ENCODE results near the gene EZR.
A peak's percentile ranks its signal among the peaks of the same experiment; 100 is the strongest.

The EZR gene

DNA sequence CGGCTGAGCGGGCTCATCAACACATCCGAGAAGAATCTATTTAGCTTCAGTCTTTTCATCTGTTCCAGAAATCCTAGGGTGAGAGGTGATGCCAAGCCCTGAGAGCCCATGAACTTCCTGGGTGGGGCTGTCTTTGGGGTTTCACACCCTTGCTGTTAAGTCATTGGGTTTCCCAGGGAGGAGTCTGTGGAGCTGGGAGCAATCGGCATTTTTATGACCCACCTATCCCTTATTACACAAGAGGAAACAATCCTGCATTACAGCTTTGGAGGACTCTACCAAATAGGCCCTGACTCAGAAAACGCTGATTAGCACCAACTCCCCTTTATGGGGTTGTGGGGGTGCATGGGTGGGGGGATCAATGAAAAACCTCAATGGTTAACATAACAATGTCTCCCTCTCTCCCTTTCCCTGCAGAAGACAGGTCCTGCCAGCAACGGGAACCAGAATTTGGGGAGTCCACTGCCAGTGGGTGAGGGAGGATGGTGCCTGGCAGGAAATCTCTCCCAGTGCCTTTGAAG is 46.3 kb downstream of the EZR start:
- DNase-seq: no peak

DNA sequence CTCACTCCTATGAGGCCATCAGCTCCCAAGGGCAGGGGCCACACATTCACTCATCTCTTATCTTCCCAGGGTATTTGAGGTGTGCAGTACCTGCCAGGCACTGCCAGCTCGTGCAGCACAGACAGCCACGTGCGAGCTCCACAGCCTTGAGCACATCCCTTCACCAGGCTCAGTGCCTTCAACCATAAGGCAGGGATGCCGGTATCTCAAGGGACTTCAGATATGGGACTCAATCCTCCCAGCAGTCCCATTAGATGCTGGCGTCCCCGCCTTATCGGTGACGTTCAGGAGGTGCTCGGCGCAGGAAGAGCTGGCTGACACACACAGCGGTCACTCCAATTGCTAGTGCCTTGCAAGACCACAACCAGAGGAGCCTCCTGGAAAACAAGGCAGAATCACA is 47.0 kb downstream of the EZR start:
- no peak for DNase-seq

DNA sequence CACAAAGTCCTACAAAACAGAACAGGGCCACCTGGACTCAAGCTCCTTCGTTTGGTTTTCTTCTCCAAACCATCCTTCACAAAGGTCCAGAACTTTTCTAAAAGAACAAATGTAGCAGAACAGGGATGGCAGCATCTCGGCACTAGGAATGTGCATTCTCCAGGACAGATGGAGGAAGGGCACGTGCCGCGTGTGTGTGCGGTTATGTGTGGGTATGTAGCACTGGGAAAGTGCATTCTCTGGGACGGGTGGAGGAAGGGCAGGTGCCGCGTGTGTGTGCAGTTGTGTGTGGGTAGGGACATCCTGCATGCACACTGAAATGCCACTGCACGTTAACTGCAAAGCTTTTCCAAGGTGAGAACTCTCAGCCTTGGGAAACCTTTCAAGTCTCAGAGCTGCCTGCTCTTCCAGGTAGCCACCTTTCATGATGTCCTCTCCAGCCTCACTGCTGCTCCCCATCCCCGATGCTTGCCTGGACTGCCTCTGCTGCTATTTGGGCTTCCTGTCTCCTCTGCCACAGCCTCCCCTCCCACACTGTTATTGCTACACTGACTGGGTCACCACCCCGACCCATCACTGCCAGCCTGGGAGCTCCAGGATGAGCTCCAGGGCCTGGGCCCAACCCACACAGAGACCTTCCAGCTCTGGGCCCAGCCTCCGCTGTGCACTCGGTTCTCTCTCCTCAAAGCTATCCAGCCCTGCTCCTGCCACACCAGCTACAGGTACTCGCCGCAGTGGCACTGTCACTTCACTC is 47.6 kb downstream of the EZR start:
- no peak for DNase-seq

DNA sequence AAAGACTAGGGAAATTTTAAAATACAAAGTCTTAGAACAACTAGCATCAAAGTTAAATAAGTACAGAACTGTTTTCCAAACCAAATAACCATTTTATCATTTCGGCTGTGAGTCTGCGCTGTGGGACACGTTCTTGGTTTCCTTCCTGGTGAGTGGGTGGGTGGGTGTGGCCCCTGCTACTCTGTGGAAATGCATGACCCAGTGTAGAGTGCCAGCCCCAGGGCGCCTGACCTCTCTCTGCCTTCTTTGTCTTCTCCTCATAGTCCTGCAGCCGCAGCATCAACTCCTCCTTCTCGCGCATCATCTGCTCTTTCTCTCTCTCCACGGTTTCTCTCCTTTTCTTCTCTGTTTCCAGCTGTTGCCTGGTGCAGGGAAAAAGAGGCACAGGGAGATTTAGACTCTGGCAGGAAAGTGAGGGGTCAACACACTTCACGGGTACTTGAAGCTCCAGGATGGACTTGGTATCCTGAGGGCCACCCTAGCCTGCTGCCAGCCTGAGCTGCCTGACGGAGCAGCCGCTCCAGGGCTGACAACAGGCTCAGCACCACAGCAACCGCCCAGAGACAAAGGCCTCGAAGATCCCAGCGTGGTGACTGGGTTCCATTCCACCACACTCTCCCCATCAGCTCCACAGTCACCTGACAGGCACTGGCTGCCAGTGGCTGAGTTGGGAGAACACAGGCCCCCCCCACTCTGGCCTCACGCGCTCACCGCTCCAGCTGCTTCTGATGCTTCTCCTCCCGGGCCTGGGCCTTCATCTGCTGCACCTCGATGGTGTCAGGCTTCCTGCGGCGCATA is 48.4 kb downstream of the EZR start:
- no peak for DNase-seq

DNA sequence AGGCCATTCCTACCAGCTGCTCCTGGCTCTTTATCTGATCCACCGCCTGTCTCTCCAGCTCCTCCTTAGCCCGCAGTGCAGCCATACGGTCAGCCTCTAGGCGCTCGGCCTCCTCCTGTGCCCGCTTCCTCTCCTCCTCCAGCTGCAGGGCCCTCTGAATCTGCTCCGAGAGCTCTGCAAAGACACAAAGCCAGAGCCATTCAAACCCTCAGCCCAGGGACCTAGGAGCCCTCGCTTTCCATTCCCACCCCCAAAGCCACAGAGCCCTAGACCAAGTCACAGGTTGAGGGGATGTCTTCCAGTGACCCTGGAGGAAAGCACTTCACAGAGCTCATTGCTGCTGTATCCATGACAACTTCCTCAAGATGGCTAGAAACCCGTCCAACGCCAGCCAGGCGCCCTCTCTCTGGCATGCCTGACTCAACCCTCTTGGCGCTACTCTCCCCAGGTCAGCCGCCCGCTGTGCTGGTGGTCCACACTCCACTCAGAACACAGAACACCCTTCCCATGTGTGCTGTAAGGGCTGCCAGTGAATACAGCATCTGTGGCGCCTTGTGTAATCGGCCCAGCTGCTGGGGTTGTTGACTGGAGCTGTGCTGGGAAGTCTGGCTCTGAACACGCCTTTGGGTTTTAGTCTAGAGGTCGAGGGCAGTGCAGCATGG is 49.3 kb downstream of the EZR start:
- peak; percentile 86 for DNase-seq

DNA sequence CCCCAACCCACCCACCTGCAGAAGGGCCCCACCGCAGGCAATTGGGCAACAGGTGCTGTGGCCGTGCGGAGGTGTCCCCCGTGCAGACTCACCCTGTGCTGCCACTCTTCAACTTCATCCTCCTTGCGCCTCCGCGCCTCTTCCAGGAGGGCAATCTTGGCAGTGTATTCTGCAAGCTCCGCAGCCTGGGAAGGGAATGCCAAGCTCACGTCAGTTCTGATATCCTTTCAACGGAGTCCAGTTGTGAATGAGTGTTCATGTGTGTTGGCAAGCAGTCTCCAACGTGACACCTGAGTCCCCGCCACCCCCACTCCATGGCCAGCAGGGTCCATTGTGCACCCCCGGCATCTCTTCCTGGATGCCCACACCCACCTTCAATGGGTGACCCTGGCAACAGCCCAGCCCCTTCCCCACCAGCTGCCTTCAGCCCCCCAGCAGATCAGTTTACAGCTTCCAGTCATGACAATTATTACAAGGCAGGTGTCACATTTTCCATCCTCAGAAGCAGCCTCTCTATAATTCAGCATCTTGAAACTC is 49.9 kb downstream of the EZR start:
- peak; percentile 36 for DNase-seq

DNA sequence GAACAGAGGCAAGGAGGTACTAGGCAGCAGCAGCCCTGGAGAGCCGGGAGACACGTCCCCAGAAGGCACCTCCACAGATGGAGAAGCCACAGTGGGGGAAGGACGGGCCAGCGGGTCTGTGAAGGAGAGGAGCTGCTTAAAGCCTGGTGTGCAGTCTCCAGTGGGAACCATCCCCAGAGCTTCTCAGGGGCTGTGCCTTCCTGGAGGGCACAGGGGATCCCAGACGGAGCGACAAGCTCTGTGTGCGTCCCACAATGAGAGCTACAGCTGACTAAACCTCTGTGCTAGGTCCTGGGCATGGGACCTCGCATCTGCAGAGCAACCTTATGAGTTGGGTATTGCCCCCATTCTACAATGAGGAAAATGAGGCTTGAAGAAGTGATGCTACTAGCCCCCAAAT is 50.7 kb downstream of the EZR start:
- DNase-seq: no peak

DNA sequence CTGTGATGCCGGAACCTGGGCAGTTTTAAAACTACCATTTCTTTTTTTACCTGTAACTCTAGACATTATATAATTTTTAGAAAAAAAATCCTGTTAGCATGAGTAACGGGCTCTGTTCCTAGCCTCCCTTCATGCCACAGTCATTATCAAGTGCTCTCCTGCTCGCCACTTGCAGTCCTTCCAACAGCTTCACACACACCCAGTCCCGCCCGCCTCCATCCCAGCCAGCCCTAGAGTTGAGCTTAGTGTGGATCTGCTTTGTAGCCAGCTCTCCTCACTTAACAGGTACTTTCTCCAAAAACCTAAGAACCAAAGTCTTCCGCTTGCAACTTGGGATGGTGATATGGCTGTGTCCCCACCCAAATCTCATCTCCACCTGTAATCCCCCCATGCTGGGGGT is 51.5 kb downstream of the EZR start:
- no peak for DNase-seq

DNA sequence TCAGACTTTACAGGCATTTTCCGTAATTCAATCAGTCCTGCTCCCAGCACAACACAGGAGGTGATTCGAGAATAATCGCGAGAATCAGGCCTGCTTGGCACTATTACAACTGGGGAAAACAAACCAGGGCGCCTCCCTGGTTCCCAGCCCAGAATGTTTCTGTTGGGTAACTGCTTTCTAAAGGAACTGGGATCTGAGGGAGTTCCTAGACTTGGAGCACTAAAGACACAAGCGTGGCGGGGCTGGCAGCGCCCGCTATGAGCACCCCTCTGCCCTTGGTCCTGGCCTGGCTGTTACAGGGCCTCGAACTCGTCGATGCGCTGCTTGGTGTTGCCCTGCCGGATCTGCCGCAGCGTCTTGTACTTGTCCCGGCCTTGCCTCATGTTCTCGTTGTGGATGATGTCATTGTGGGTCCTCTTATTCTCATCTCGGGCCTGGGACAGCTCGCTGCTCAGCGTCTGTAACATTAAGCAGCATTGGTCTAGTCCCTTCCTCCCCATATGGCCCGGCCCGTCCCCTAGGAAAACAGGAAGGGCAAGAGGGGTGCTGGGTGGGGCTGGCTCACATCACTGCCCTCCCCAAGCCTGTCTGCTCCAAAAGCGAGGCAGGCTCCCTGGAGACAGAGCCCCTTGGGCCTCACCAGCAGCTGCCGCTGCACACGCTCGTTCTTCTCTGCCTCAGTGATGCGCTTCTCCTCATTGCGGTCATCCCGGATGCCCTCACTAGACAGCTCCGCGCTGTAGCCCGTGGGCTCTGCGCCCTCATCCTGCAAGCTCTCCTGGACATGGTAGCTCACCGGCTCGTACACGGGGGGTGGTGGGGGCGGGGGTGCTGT is 52.3 kb downstream of the EZR start:
- peak; percentile 16 for DNase-seq

DNA sequence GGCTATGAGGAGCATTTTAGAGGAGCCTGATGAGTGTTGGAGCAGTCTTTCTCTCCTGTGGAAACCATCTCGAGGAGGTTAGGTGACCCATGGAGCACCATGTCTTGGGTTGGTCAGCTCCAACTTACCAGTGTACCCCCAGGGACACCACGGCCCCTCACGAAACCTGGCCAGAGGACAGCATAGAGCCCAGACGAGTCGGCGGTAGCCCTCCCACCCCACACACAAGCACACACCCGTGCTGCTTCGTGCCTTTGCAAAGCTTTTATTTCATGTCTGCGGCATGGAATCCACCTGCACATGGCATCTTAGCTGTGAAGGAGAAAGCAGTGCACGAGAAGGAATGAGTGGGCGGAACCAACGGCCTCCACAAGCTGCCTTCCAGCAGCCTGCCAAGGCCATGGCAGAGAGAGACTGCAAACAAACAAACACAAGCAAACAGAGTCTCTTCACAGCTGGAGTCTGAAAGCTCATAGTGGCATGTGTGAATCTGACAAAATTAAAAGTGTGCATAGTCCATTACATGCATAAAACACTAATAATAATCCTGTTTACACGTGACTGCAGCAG is 53.6 kb downstream of the EZR start:
- DNase-seq: peak; percentile 9

DNA sequence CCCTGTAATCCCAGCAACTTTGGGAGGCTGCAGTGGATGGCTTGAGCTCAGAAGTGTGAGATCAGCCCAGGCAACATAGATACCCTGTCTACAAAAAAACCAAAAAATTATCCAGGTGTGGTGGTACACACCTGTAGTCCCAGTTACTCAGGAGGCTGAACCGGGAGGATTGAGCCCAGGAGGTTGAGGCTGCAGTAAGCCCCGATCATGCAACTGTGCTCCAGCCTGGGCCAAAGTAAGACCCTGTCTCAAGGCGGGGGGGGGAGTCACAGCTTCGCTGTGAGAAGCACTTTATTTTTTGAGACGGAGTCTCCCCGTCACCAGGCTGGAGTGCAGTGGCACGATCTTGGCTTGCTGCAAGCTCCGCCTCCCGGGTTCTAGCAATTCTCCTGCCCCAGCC is 54.2 kb downstream of the EZR start:
- no peak for DNase-seq

DNA sequence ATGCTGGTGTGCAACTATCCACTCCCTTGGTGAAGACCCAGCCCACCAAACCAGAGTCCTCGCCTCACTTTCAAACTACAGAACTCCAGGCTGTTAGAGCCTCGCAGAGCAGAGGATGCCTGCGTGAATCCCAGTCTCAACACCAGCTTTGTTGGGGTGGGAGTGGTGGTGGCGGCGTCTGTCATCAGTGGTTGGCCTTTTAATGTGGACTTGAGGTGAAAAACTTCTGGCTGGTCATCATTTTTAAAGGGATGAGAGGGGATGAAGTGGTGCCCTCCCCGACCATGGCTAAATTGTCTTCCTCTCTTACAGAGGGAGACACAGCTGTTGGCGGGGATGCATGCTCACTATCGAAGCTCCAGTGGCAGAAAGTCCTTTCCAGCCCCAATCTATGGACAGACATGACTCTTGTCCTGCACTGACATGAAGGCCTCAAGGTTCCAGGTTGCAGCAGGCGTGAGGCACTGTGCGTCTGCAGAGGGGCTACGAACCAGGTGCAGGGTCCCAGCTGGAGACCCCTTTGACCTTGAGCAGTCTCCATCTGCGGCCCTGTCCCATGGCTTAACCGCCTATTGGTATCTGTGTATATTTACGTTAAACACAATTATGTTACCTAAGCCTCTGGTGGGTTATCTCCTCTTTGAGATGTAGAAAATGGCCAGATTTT is 54.9 kb downstream of the EZR start:
- no peak for DNase-seq

DNA sequence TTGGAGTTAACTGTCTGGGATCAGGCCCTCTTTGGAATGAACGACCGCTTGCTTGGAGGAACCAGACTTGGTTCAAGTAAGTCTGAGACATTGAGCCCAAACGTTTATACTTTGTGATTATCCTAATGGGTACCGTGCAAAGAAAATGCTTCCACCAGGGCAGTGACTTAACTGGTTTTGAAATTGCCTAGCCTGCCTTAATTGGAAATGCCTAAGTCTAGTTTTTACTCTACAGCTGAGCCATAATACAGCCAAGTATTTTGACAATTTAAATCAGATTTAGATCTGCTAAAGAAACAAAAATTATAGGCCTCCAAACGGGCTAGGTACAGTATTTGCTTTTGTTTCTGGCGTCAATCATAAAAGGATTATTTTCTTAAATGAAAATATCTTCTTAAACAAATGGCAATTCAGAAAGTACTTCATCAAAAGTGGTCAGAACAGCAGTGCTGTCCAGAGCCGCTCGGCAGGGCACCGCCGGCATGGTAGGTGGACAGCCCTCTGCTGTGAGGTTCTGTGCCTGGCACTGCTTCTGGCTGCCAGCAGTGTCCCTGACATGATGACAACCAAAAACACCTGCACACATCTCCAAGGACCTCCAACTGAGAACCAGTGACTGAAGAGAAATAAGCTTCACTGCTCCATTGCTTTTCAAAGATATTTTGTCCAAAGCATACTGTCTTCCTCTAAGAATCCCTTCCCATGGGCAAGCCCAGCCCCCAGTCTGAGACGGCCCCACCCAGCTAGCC is 55.6 kb downstream of the EZR start:
- no peak for DNase-seq

DNA sequence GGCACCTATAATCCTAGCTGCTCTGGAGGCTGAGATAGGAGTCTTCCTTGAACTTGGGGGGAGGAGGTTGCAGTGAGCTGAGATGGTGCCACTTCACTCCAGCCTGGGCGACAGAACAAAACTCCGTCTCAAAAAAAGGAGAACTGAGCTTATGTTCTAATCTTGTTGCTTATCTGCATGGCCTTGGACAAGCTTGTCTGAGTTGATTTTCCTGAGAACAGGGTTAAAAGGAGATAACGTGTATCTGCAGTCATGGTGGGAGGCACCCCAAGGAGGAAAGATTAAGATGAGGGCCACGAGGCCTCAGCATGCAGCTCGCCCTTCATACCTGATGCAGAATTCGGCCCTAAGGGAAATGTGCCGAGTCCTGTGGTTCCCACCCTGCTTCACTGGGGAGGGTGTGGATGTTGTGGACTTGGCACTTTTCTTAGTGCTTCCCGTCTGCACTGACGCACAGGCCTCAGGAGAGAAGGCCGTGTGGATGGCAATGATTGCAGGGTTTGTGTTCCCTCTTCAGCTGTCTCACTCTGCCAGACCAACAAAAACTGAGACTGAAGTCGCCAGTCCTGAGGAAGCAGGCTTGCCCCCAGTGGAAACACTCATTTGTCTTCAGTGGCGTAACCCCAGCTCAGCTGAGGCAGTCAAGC is 56.3 kb downstream of the EZR start:
- no peak for DNase-seq

DNA sequence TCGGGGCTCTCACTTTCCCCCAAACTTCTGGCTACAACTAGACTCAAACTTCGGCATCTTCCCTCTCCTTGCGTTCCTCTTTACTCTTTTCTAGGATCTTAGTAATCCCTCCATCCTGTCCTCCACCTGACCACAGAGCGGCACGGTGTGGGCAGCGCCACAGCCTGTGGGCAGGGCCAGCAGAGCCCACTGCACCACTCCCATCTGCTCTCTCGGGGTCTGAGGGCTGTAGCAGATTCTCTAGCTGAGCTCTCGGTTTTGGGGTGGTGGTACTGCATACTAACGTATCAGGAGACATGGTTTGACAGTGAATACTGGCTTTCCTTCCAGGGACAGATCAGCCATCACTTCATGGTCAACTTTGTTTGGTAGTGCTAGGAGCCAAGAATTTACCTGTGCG is 57.4 kb downstream of the EZR start:
- DNase-seq: no peak

DNA sequence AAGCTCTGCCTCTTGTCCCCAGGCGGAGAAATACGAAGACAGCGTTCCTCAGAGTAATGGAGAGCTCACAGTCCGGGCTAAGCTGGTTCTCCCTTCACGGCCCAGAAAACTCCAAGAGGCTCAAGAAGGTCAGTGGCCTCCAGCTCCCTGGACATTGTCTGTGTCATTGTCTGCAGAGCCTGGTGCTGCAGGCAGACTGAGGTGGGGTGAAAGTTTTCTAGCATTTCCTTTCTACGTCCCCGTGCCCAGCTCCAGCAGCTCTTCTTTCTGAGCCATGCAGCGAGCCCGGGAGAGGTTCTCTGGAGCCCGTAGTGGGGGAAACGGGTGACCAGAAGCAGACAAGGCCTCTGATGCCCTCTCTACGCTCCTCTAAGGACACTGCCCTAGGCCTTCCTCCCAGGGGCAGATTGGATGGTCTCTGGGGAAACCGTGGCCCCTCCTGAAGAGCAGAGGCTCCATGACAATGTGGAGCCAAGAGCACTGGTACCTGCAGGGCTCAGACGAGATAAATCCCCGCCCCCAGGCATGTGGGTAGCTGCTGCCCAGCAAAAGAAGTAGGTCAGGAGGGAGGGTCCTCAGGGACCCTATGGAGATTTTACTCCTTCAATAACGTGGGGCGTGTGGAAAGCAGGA is 58.4 kb downstream of the EZR start:
- DNase-seq: no peak

DNA sequence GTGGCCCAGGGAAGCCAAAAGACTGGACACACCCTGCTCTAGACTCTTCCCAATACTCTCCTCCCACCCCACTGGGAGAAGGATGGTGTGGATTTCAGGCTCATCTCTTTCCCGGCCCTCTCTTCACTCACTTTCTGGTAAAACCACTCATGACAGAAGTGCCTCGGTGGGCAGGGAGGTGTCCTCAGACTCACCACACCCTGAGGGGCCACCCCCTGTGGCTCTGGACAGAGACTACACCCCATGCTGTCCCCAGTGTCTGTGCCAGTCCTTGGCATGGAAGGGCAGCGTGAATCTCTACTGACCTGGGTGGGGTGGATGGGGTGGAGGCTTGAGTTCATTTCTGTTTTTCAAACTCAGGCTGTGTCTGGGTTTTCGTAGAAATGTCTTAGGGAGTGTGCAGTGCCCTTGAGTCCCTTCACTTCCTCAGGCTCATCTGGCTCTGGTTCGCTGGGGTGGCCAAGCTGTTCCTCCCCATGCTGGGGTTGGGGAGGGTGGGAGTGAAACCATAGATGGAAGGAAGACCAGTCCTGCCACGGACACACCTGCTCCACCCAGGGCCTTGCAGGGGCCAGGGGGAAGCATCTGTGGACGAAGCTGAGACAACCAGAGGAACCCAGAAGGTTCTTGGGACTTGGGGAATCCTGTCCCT is 59.1 kb downstream of the EZR start:
- no peak for DNase-seq

DNA sequence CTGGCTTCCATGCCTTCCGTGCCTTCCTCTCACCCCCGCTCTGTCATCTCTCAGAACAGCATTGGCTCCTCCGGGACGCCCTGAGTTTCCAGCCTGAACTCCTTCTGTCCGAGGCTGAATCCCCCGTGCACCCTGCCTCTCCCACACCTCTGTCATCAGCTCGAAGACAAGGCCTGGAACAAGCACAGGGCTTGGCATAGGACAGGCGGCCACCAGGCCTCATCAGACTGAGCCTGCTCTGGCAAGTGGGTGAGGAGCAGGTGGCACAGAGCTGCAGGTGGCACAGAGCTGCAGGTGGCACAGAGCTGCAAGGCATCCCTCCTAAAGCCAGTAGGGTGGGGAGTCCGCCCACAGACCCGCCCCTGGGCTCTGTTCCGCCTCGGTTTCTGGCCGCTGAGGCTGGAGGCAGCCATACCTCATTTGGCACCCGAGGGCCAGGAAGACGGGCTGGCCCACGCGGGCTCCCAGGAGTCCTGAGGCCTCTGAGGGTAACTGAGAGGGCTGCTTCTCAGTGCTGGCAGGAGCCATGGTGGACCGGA is 60.2 kb downstream of the EZR start:
- peak; percentile 72 for DNase-seq

DNA sequence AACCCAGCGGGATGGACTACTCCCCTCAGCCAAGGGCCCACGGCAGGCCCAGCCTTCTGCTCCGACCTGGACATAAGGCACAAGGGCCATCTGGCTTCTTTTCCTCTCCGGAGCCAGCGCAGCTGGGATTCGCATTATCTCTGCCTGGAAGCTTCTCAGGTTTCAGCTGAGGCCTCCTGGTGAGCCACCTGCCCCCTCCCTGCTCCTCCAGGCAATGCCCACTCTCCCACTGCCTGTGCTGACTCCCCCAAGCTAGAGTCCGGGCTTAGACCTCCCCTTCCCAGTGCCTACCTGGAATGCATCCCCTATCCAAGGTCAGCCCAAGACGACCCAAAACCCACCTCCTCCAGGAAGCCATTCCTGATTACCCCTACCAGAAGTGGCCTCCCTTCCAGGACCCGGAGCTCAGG is 60.7 kb downstream of the EZR start:
- peak; percentile 91 for DNase-seq
